GM19328 (cell line): ENCODE measurements around the gene MAGI1.
"Not testable (repeated sequence)": the region's sequence is repeated elsewhere in the genome, so short reads cannot be mapped to it uniquely, and the experiment has no call there.

Source experiments
- ATAC-seq: cut with Tn5 transposase; IDR thresholded peaks from one replicate; pipeline ENCODE4 v1.9.1; 2021; ENCODE audit warnings: mild to moderate bottlenecking, moderate library complexity; ENCODE audit not compliant: unreplicated experiment

The MAGI1 gene

GRCh38 chr3:65576966-65577365, 461.8 kb downstream of the MAGI1 start:
- no peak for ATAC-seq

GRCh38 chr3:65576228-65576627, 462.5 kb downstream of the MAGI1 start:
- ATAC-seq, result no peak

GRCh38 chr3:65575376-65575840, 463.3 kb downstream of the MAGI1 start:
- no peak for ATAC-seq

DNA sequence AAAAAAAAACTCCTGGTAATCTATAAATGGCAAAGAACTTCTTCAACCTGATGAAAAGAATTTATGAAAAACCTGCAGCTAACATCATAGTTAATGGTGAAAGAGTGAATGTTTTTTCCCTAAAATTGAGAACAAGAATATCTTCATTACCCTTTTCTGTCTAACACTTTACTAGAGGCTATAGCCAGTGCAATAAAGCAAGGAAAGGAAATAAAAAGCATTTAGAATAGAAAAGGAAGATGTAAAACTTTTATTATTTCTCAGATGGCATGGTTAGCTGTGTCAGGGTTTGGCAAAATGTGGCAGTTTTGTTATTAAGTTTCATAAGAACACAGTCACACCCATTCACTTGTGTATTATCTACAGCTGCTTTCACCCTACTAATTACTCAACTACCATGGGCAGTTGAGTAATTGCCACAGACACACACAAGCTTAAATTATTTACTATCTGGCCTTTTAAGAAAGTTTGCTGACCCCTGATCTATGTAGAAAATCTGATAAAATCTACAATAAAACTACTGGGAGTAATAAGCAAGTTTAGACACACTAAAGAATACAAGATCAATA, 465.1 kb downstream of the MAGI1 start:
- no peak for ATAC-seq

DNA sequence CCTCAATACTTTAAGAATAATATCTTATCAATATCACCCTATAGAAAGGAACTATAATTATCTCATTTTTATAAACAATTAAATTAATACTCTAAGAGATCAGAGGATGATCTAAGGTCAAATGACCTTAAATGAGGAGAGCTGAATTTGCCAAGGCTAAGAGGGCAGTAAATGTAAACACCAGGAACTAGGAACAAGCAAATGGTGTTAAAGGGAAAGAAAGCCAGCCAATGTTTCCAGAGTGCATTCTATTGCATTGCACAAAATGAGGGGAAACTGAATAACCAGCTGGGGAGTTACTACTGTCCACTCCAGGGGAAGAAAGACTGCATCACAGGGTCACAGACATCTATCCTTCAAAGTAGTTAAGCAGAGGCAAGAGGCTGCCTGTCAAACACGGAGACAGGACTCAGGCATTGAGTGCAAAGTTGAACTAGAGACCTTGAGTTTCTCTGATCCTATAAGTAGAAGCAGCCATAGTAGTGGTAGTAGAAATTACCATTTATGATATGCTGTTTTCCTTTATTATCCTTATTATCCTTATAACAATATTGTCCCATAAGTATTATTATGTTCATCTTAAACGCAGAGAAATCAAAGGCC, 466.4 kb downstream of the MAGI1 start:
- ATAC-seq, result no peak

DNA sequence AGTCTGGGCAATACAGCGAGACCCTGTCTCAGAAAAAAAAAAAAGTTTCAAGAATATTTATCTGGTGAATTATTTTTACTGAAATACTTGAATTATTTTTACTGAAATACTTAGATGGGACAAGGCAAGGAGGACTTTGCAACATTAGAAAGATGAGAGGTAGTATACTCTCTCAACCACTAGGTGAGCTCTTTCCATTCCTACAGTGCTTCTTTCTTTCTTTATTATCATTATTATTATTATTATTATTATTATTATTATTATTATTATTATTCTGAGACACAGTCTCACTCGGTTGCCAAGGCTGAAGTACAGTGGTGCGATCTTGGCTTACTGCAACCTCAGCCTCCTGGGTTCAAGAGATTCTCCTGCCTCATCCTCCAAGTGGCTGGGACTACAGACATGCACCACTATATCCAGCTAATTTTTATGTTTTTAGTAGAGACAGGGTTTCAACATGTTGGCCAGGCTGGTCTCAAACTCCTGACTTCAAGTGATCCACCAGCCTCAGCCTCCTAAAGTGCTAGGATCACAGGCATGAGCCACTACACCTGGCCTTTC, 468.8 kb downstream of the MAGI1 start:
- ATAC-seq, result no peak

DNA sequence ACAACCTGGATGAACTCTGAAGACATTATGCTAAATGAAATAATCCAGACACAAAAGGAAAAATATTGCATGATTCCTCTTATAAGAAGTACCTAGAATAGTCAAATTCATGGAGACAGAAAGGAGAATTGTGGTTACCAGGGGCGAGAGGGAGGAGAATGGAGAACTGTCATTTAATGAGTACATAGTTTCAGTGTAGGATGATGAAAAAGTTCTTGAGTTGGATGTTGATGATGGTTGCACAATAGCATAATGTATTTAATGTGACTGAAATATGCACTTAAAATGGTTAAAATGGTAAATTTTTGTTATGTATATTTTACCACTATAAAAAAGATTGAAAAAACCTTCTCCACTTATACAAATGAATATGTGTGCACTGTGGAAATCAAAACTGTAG, 469.6 kb downstream of the MAGI1 start:
- no peak for ATAC-seq

DNA sequence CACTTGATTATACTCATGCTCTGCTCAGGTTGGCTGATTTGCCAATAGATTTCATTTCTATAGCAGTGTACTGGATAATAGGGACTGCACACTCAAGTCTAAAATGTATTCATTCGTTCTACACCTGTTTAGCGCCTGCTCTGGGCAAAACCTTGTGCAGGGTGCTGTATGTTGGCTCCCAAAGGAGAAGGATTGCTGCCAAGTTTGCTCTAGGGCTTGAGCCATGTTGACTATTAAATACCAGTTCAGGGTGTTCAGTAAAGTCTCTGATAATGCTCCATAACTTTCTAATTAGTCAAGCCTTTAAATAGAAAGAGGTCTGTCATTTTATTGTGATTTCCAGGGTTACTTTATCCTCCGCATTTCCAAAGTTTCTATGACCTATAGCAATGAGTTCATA, 470.2 kb downstream of the MAGI1 start:
- no peak for ATAC-seq

DNA sequence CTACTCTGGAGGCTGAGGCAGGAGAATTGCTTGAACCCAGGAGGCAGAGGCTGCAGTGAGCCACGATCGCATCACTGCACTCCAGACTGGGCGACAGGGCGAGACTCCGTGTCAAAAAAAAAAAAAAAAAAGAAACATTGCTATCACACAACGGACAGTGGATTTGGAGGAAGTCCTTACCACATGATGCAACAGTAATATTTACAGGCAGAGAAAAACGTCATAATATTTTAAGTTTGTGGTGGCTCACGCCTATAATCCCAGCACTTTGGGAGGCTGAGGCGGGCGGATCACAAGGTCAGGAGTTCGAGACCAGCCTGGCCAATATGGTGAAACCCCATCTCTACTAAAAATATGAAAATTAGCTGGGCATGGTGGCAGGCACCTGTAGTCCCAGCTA, 473.0 kb downstream of the MAGI1 start:
- ATAC-seq, result not testable (repeated sequence)

DNA sequence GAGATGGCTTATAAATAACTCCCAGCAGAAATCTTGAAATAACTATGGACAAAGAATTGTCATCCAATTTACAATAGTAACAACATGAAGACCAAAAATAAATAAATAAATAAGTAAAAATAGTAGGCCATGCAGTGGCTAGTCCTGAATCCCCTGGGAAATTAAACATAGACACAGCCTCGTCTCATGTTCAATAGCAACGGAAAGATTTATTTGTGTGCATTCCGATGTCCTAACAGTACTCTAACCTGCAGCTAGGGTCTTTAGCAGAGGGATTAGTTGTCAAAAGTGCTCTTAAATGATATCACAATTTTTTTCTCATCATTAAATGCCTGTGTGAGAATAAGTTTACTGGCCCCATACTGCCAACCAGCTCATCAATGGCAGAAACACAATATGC, 474.2 kb downstream of the MAGI1 start:
- ATAC-seq, result no peak

GRCh38 chr3:65563861-65564260, 474.9 kb downstream of the MAGI1 start:
- ATAC-seq, result no peak

DNA sequence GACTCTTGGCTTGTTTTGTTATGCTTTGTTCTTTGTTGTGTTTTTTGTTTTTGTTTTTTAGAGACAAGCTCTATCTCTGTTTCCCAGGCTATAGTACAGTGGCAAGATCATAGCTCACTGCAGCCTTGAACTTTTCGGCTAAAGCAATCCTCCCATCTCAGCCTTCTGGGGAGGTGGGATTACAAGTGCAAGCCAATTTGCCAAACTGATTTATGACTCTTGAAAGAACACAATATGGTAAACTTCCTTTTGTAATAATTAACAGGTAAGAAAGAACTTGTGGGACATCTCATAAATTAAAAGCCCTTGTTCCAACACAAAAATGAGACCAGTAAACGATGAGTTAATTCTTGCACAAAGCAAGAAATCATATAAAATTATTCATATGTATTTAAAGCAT, 476.3 kb downstream of the MAGI1 start:
- ATAC-seq, result no peak

DNA sequence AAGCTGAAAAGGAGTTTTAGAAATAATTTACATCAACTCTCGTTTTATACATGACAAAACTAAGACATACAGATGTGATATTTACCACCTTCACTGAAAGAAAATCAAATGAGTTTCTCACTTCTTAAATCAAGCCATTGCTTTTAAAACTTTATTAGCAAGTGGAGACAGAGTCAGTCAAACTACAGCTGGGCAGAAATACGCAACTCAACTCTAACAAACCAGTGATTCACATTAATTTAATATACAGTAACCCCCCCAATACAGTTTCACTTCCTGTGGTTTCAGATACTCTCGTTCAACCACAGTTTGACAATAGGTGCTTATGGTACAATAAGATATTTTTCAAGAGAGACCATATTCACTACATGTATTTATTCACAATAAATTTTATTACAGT, 477.1 kb downstream of the MAGI1 start:
- ATAC-seq, result no peak

- ATAC-seq, result no peak
These were observed 477.8 kb downstream of the MAGI1 start for GRCh38 chr3:65560901-65561300.

- no peak for ATAC-seq
These were observed 478.6 kb downstream of the MAGI1 start for GRCh38 chr3:65560133-65560532.

DNA sequence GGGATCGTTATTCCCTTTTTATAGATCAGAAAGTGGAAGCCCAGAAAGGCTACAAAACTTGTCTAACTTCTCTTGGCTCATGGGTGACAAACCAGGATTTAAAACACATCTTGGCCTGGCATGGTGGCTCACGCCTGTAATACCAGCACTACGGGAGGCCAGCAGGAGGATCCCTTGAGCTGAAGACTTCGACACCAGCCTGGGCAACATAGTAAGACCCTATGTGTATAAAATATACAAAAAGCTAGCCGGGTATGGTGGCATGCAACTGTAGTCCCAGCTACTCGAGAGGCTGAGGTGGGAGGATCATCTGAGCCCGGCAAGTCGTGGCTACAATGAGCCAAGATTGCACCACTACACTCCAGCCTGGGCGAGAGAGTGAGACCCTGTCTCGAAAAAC, 479.1 kb downstream of the MAGI1 start:
- ATAC-seq, result no peak

DNA sequence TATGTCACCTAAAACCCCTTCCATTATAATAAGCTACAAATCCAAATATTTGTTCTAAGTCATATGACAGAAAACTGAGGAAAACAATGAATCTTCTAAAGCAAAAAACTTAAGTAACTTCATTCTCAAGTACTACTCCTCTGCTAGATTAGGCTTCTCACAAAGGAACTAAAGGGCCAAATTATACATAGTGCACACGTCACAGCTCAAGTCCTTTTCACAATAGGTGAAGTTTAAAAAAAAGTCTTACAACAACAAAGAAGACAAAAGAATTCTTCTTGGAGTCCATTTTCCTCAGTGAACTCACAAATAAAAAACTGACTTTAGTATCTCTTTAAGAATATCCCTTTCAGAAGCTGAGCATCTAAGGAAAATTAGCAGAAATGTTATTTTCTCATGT, 479.9 kb downstream of the MAGI1 start:
- ATAC-seq, result no peak

DNA sequence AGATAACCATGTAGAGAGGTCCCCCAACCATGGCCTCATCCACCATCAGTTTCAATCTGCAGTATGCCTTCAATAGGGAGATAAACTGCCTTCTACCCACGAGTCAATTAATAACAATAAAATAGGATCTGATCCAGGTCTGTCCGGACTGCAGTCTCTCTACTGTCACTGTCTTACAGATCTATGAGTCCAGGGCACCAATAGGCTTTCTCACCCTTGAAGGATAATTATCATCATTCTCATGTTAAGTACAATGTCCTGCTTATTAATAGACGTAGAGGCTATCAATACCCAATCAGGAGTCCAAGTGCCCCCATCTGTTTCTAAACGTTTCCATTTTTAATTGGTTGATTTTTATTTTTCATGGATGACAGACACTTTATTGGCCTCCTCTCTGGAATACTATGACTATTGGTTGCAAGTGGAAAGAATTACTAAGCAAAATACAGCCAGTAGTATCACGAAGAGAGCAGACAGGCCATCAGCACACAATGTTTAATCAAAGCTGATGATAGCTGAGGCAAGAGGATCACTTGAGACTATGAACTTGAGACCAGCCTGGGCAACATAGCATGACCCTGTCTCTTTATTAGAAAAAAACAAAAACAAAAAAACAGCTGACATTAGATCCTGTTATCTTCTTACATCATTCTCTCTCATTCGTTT, 480.7 kb downstream of the MAGI1 start:
- ATAC-seq, result no peak

GRCh38 chr3:65556934-65557577, 481.7 kb downstream of the MAGI1 start:
- ATAC-seq, result no peak

DNA sequence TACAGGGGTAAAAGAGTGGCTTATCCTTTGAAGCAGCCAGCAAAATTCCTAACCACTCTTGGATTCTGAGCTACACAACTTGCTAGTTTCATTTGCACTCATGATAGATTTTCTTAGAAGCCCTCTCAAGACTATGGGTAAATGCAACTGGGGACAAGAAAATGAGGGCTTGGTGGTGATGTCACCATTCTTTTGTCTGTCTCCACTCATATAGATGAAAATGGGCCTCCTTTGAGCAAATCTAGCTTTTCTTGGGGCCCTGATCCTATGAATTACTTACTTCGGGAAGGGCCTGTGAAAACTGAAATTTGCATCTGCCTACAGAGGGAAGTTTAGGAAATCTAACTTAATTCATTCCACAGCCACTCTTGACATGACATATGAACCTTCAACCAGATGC, 486.3 kb downstream of the MAGI1 start:
- no peak for ATAC-seq

GRCh38 chr3:65551945-65552344, 486.8 kb downstream of the MAGI1 start:
- ATAC-seq, result no peak

DNA sequence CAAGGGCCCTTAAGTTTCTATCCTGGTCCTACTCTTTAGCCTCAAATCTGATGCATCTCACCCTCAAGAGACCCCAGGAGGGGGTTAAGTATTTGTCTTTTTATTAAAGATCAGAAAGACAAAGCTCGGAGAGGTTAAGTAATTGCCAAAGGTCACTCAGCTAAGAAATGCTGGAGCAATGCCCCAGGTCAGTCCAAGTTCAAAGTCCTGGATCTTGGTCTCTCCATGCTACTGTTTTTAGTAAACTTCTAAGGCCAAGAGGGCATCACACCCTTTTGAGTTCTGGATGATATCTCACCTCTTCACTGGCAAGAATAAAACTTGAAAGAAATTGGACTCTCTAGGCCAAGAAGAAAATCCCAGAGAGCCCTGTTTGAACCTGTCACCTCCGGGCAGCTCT, 488.6 kb downstream of the MAGI1 start:
- ATAC-seq, result no peak
